GM23338 (cell line): ENCODE measurements around the gene PLA1A. TPM values are rescaled to one million over a fixed set of nuclear protein-coding genes. Genes with fewer than 3 reads are reported as not detected.

Experiments
- CREB1 ChIP-seq: fragments of 250-450 bp; sonication (Bioruptor Pico); IDR thresholded peaks from 2 replicates; pipeline ENCODE4 v1.5.0; 2020; ENCODE audit warnings: low read depth, mild to moderate bottlenecking, moderate library complexity
- EZH2 ChIP-seq: fragments of 200-600 bp; sonication (generic); IDR thresholded peaks from one replicate; pipeline ENCODE4 v1.8.0; 2017; ENCODE audit warnings: antibody characterized with exemption, mild to moderate bottlenecking, low read depth; ENCODE audit not compliant: unreplicated experiment
- JUNB ChIP-seq: IDR thresholded peaks from one replicate; pipeline ENCODE4 v1.6.1; 2016; ENCODE audit warnings: antibody characterized with exemption; ENCODE audit not compliant: unreplicated experiment
- STAT1 ChIP-seq: IDR thresholded peaks from one replicate; pipeline ENCODE4 v1.6.1; 2016; ENCODE audit warnings: antibody characterized with exemption; ENCODE audit not compliant: unreplicated experiment
- ZNF114 ChIP-seq: fragments of 250-450 bp; sonication (Bioruptor Pico); IDR thresholded peaks from 2 replicates; pipeline ENCODE4 v1.5.0; 2020; ENCODE audit warnings: mild to moderate bottlenecking, moderate library complexity
- ZNF462 ChIP-seq: fragments of 250-450 bp; sonication (Bioruptor Pico); IDR thresholded peaks from 2 replicates; pipeline ENCODE4 v1.5.0; 2020; ENCODE audit warnings: mild to moderate bottlenecking, moderate library complexity
- polyA plus RNA-seq: library from polyadenylated mRNA; unstranded; fragments of >200 nt; fragmentation: Nextera tagmentation; extraction: Ambion mirVana; gene quantifications from 2 replicates; pipeline ENCODE4 v1.2.1, GENCODE V29; 2016
- total RNA-seq: library from RNA; depleted of rRNA; stranded (reverse); fragments of >200 nt; shearing (Covaris generic); gene quantifications from 2 replicates; pipeline ENCODE4 v1.2.3, GENCODE V29; 2014
- TF ChIP-seq, protein P1 (sequence below): IDR thresholded peaks from one replicate; pipeline ENCODE4 v1.6.1; 2018; ENCODE audit warnings: antibody characterized with exemption; ENCODE audit not compliant: unreplicated experiment

Gene PLA1A
- total and polyA plus RNA-seq, 2 experiments from 2014 or later: not detected

DNA sequence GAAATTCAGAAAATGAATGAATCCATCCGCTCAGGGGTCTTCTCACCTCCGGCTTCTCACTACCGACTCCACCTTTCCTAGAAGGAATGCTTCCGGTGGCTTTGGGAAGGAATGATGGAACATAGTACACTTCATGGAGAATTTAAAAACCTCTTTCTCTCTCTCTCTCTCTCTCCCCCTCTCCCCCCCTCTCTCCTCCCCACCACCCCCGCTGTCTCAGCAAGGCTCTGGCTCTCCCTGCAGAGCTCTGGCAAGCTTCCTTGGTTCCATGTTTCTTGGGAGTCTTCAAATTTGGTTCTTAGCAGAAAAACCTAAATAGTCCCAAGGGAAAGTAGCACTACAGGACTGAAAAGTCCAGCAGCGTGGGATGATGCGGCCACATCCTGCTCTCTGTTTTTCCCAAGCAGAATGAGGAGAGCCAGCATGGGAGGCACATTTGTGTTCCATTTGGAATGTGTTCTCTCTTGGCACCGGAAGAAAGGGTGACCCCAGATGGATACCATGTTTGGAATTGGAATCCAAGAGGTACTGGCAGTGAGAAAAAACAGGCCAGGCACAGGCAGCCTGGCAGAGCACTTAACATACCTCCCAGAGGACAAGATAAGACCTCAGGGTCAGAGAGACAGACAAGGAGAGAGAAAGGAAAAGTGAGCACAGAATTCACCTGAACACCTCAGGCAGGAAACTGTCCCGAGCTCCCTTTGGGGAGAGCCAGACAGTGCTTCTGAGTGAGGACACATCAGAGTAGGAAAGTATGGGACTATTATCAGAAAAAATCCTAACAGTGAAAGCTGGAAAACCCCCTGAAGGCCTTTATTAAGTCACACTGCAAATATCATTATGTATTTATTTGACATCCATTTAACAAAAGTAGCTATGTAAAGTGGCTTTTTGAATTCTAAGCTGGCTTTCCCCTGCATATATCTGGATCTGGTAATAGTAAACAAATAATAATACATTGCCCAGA, 63.1 kb downstream of the PLA1A start, which contains the start of gene POPDC2 (continued):
- no peak for TF ChIP-seq ZNF462 (CRISPR knock-in tag)
- no peak for TF ChIP-seq JUNB
- TF ChIP-seq CREB1 (CRISPR knock-in tag): no peak
- no peak for TF ChIP-seq ZNF114
- no peak for TF ChIP-seq EZH2
- TF ChIP-seq, protein P1, sequence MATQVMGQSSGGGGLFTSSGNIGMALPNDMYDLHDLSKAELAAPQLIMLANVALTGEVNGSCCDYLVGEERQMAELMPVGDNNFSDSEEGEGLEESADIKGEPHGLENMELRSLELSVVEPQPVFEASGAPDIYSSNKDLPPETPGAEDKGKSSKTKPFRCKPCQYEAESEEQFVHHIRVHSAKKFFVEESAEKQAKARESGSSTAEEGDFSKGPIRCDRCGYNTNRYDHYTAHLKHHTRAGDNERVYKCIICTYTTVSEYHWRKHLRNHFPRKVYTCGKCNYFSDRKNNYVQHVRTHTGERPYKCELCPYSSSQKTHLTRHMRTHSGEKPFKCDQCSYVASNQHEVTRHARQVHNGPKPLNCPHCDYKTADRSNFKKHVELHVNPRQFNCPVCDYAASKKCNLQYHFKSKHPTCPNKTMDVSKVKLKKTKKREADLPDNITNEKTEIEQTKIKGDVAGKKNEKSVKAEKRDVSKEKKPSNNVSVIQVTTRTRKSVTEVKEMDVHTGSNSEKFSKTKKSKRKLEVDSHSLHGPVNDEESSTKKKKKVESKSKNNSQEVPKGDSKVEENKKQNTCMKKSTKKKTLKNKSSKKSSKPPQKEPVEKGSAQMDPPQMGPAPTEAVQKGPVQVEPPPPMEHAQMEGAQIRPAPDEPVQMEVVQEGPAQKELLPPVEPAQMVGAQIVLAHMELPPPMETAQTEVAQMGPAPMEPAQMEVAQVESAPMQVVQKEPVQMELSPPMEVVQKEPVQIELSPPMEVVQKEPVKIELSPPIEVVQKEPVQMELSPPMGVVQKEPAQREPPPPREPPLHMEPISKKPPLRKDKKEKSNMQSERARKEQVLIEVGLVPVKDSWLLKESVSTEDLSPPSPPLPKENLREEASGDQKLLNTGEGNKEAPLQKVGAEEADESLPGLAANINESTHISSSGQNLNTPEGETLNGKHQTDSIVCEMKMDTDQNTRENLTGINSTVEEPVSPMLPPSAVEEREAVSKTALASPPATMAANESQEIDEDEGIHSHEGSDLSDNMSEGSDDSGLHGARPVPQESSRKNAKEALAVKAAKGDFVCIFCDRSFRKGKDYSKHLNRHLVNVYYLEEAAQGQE: no peak
- no peak for TF ChIP-seq STAT1
